NCI-H446 (cell line): ENCODE results near the gene MEIOB.
"Not testable (repeated sequence)": the region's sequence is repeated elsewhere in the genome, so short reads cannot be mapped to it uniquely, and the experiment has no call there.

Experiments
- DNase-seq, 2 experiments: peaks; one replicate each; lab custom pipeline; 2025; lab: John Stamatoyannopoulos, UW

The MEIOB gene

GRCh38 chr16:1906846-1907165 lies 34.8 kb upstream of the MEIOB start:
- DNase-seq, result no peak

- no peak for DNase-seq
Measured at GRCh38 chr16:1906055-1906845, 34.3 kb upstream of the MEIOB start.

GRCh38 chr16:1903845-1904840 lies 32.2 kb upstream of the MEIOB start:
- no peak for DNase-seq

- no peak for DNase-seq
Measured at GRCh38 chr16:1903220-1903574, 31.2 kb upstream of the MEIOB start.

- DNase-seq, result no peak
Measured at GRCh38 chr16:1902547-1903219, 30.7 kb upstream of the MEIOB start.

- no peak for DNase-seq
Measured at GRCh38 chr16:1900452-1900774, 28.4 kb upstream of the MEIOB start.

GRCh38 chr16:1899641-1900451 lies 27.9 kb upstream of the MEIOB start:
- DNase-seq, result no peak

- not testable (repeated sequence) for DNase-seq
Measured at GRCh38 chr16:1897692-1898091, 25.7 kb upstream of the MEIOB start.

GRCh38 chr16:1895949-1896675 lies 24.1 kb upstream of the MEIOB start:
- no peak for DNase-seq

- DNase-seq, result no peak
Measured at GRCh38 chr16:1895068-1895467, 23.1 kb upstream of the MEIOB start.

- DNase-seq, result no peak
Measured at GRCh38 chr16:1890708-1891050, 18.7 kb upstream of the MEIOB start.

- no peak for DNase-seq
Measured at GRCh38 chr16:1890024-1890707, 18.2 kb upstream of the MEIOB start.

GRCh38 chr16:1887711-1888354 lies 15.9 kb upstream of the MEIOB start:
- DNase-seq, result peak in 1 of 2 experiments; percentile 18

- DNase-seq, result no peak
Measured at GRCh38 chr16:1884889-1885288, 12.9 kb upstream of the MEIOB start.

GRCh38 chr16:1884155-1884760 lies 12.3 kb upstream of the MEIOB start:
- DNase-seq, result no peak

- not testable (repeated sequence) for DNase-seq
Measured at GRCh38 chr16:1881172-1881571, 9.2 kb upstream of the MEIOB start.

- DNase-seq, result no peak
Measured at GRCh38 chr16:1879477-1879876, 7.5 kb upstream of the MEIOB start.

- no peak for DNase-seq
Measured at GRCh38 chr16:1878256-1878655, 6.3 kb upstream of the MEIOB start.

- no peak for DNase-seq
Measured at GRCh38 chr16:1877804-1878203, 5.8 kb upstream of the MEIOB start.

- no peak for DNase-seq
Measured at GRCh38 chr16:1877089-1877488, 5.1 kb upstream of the MEIOB start.
